Measurements from ENCODE around the gene RNF4.

DNA sequence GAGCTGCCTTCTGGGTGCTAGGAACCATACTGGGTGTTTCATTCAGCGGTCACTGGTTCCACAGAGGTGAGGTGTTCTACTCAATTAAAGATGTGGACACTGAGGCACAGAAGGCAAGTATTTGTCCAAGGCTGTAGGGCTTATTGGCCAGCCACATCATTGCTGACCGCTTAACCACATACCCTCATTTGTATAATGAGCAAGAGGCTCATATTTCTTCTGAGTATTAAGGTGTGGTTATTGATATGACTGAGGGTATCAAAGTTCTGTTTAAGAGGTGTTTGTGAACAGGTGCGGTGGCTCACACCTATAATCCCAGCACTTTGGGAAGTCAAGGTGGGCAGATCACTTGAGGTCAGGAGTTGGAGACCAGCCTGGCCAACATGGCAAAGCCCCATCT lies 14.3 kb downstream of the RNF4 start:
- TF ChIP-seq, protein P1, sequence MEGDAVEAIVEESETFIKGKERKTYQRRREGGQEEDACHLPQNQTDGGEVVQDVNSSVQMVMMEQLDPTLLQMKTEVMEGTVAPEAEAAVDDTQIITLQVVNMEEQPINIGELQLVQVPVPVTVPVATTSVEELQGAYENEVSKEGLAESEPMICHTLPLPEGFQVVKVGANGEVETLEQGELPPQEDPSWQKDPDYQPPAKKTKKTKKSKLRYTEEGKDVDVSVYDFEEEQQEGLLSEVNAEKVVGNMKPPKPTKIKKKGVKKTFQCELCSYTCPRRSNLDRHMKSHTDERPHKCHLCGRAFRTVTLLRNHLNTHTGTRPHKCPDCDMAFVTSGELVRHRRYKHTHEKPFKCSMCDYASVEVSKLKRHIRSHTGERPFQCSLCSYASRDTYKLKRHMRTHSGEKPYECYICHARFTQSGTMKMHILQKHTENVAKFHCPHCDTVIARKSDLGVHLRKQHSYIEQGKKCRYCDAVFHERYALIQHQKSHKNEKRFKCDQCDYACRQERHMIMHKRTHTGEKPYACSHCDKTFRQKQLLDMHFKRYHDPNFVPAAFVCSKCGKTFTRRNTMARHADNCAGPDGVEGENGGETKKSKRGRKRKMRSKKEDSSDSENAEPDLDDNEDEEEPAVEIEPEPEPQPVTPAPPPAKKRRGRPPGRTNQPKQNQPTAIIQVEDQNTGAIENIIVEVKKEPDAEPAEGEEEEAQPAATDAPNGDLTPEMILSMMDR (IDR thresholded peaks at IDR 0.05): no peak
- no peak for TF ChIP-seq ZFX (IDR thresholded peaks at IDR 0.05; ENCODE audit: borderline replicate concordance)
